K562 (cell line): ENCODE data around the gene NAGPA. TPM values are rescaled to one million over a fixed set of nuclear protein-coding genes. Genes with fewer than 3 reads are reported as not detected.

Experiments
- ATAC-seq: fragments of 200-7000 bp; cut with Tn5 transposase; 3 replicates; pipeline ENCODE4 v1.9.1; 2020; ENCODE audit warnings: moderate library complexity
- BruUV-seq: library from RNA; stranded (reverse); fragments of 400-500 nt; replicated peaks from 2 replicates; lab custom pipeline; 2021; lab: Mats Ljungman, UMichigan
- CTCF ChIA-PET: fragments of 300-600 bp; formaldehyde crosslinking; extraction: SDS; loops from one replicate; lab custom pipeline; 2021; ENCODE audit warnings: low intra/inter-chr PET ratio; lab: Yijun Ruan, JAX
- POLR2A ChIA-PET: fragments of 300-600, 350-650 bp; sonication (Branson Sonifier 250); formaldehyde crosslinking; extraction: SDS; loops from one replicate; lab custom pipeline; 2021; ENCODE audit warnings: antibody characterized with exemption, inconsistent platforms; lab: Yijun Ruan, JAX
- DNase-seq, 4 experiments: peaks; one replicate each; pipeline versions ENCODE4 v3.0.0 to v3.0.0-alpha.2; 2011 to 2018; ENCODE audit warnings: low spot score in 3 of 4, mixed read lengths in 3 of 4; ENCODE audit errors: extremely low read depth in 1 of 4
- FAIRE-seq: peaks from 2 replicates; lab custom pipeline; 2011; peaks lifted over from hg19 to GRCh38; lab: Jason Lieb, UNC
- H2AFZ ChIP-seq: 2 replicates; pipeline ENCODE4 v1.6.0; 2011; ENCODE audit warnings: low read depth, low read length, control low read depth, inconsistent platforms
- H3K27ac ChIP-seq: fragments of 200-600 bp; 3 replicates; pipeline ENCODE4 v1.8.0; 2011; ENCODE audit warnings: low read depth, mild to moderate bottlenecking, control low read depth, inconsistent platforms, low read length, moderate library complexity, mixed read lengths; ENCODE audit errors: extremely low read depth
- H3K27me3 ChIP-seq, 2 experiments: fragments of 300-600 bp in 1 of 2; 2 replicates in 1 of 2; 3 replicates in 1 of 2; pipeline versions ENCODE4 v1.6.0 to v1.8.0; 2011; ENCODE audit warnings: inconsistent platforms in 2 of 2, low read length in 2 of 2, mild to moderate bottlenecking in 1 of 2, mixed read lengths in 1 of 2, moderate library complexity in 1 of 2; ENCODE audit not compliant: control insufficient read depth in 2 of 2, insufficient read depth in 2 of 2
- H3K36me3 ChIP-seq: fragments of 300-600 bp; 3 replicates; pipeline ENCODE4 v1.8.0; 2011; ENCODE audit warnings: mild to moderate bottlenecking, low read length, inconsistent platforms; ENCODE audit not compliant: control insufficient read depth, insufficient read depth
- H3K4me1 ChIP-seq, 2 experiments: fragments of 200-600 bp in 1 of 2; replicated peaks in 1 of 2; 2 replicates in 1 of 2; 3 replicates in 1 of 2; pipeline versions ENCODE4 v1.5.1 to v1.8.0; 2011; ENCODE audit warnings: inconsistent platforms in 2 of 2, low read length in 2 of 2, mild to moderate bottlenecking in 1 of 2, mixed read lengths in 1 of 2, moderate library complexity in 1 of 2; ENCODE audit not compliant: control insufficient read depth in 2 of 2, insufficient read depth in 2 of 2
- H3K4me2 ChIP-seq: 2 replicates; pipeline ENCODE4 v1.6.1; 2011; ENCODE audit warnings: low read length, control low read depth, inconsistent platforms, mixed read lengths; ENCODE audit not compliant: insufficient read depth
- H3K4me3 ChIP-seq: fragments of 200-600 bp; sonication (generic), shearing (Covaris generic); 2 replicates; pipeline ENCODE4 v1.5.1; 2016; ENCODE audit warnings: control low read depth, inconsistent platforms
- H3K79me2 ChIP-seq: fragments of 200-600 bp; 3 replicates; pipeline ENCODE4 v1.8.0; 2011; ENCODE audit warnings: low read length, inconsistent platforms; ENCODE audit not compliant: control insufficient read depth, insufficient read depth
- H3K9ac ChIP-seq, 2 experiments: 2 replicates each; pipeline versions ENCODE4 v1.6.0 to v1.6.1; 2011; ENCODE audit warnings: low read depth in 2 of 2, low read length in 2 of 2, control low read depth in 1 of 2, inconsistent platforms in 1 of 2, mild to moderate bottlenecking in 1 of 2, mixed read lengths in 1 of 2; ENCODE audit not compliant: insufficient read depth in 1 of 2
- H3K9me1 ChIP-seq: one replicate; pipeline ENCODE4 v1.6.0; 2011; ENCODE audit warnings: inconsistent platforms, mild to moderate bottlenecking, low read length, moderate library complexity; ENCODE audit not compliant: control insufficient read depth, insufficient read depth
- H3K9me3 ChIP-seq: replicated peaks from 2 replicates; pipeline ENCODE4 v1.5.1; 2011; ENCODE audit warnings: low read depth, low read length, inconsistent platforms; ENCODE audit not compliant: control insufficient read depth, insufficient read depth
- H4K20me1 ChIP-seq: replicated peaks from 2 replicates; pipeline ENCODE4 v1.6.1; 2011; ENCODE audit warnings: low read length, inconsistent platforms, mixed read lengths; ENCODE audit not compliant: control insufficient read depth, insufficient read depth
- CC2D1A ChIP-seq: fragments of 450-650 bp; IDR thresholded peaks from 2 replicates; pipeline ENCODE4 v1.6.1; 2017; ENCODE audit warnings: mild to moderate bottlenecking
- ETV5 ChIP-seq: sonication (generic); formaldehyde crosslinking; IDR thresholded peaks from 2 replicates; pipeline ENCODE4 v1.4.0; 2020; ENCODE audit warnings: low read depth, mild to moderate bottlenecking, missing genetic modification reagents
- NCOR1 ChIP-seq: fragments of 450-650 bp; IDR thresholded peaks from 2 replicates; pipeline ENCODE4 v1.6.1; 2016; ENCODE audit warnings: mild to moderate bottlenecking, moderate library complexity
- POLR2A ChIP-seq: fragments of 450-650 bp; conservative IDR thresholded peaks from 2 replicates; pipeline ENCODE4 v1.6.1; 2016
- PPARD ChIP-seq: fragments of 250-450 bp; sonication (Bioruptor Pico); IDR thresholded peaks from 2 replicates; pipeline ENCODE4 v1.8.0; 2022; ENCODE audit warnings: inconsistent platforms, mild to moderate bottlenecking, moderate library complexity
- RAD21 ChIP-seq, 2 experiments: fragments of 250-450 bp in 1 of 2; fragments of 450-650 bp in 1 of 2; sonication (Bioruptor Pico) in 1 of 2; formaldehyde crosslinking in 1 of 2; IDR thresholded peaks in 1 of 2; conservative IDR thresholded peaks in 1 of 2; 2 replicates each; pipeline versions ENCODE4 v1.4.0 to v1.8.0; 2020 to 2022; ENCODE audit warnings: mild to moderate bottlenecking in 2 of 2, moderate library complexity in 1 of 2
- THRAP3 ChIP-seq: fragments of 450-650 bp; IDR thresholded peaks from 2 replicates; pipeline ENCODE4 v1.6.1; 2016; ENCODE audit warnings: mild to moderate bottlenecking, inconsistent platforms, borderline replicate concordance
- ZNF232 ChIP-seq: sonication (generic); formaldehyde crosslinking; IDR thresholded peaks from 2 replicates; pipeline ENCODE4 v1.8.0; 2022; ENCODE audit warnings: mild to moderate bottlenecking, missing genetic modification reagents
- WGBS: fragments of 100-300 bp; shearing (Covaris generic); methylation state at CpG from one replicate; pipeline ENCODE4 v1.1.6; 2016; ENCODE audit warnings: low coverage, mixed read lengths; ENCODE audit not compliant: insufficient coverage; ENCODE audit errors: missing lambda C conversion rate; 5-methylcytosine and 5-hydroxymethylcytosine counted together
- in situ Hi-C: fragments of 300-500 bp; cut with MboI; formaldehyde crosslinking; loops from 4 replicates; pipeline ENCODE4 v1.15.0; 2018; ENCODE audit warnings: inconsistent platforms, mixed read lengths
- intact Hi-C: fragments of 100-400 bp; cut with micrococcal nuclease; formaldehyde crosslinking; loops from 2 replicates; pipeline ENCODE4 v1.14.2; 2022
- polyA plus RNA-seq, 8 experiments: library from polyadenylated mRNA; depleted of rRNA in 4 of 8; stranded (reverse) in 5 of 8; unstranded in 3 of 8; fragments of >200 nt; fragmentation: Nextera tagmentation in 2 of 8; fragmentation: Illumina TruSeq in 1 of 8; extraction: Ambion mirVana in 2 of 8; extraction: Trizol in 1 of 8; gene quantifications; 2 replicates each; pipeline versions ENCODE4 v1.2.1 to v1.2.3, GENCODE V29; 2011 to 2014; ENCODE audit warnings: inconsistent platforms in 1 of 8, missing spikeins in 1 of 8
- total RNA-seq, 7 experiments: library from RNA; depleted of rRNA in 6 of 7; stranded (reverse); fragments of >200 nt in 6 of 7; fragmentation: Illumina TruSeq in 2 of 7; extraction: Trizol in 2 of 7; gene quantifications; 2 replicates each; pipeline versions ENCODE4 v1.2.1 to v1.2.3, GENCODE V29; 2011 to 2021; ENCODE audit warnings: low replicate concordance in 1 of 7

NAGPA gene
- total and polyA plus RNA-seq, 9 of the 15 experiments (the other 6 are each of a cell fraction or from before 2014, with no cell fraction given), result 0.15 to 12.7 (median 4.6) TPM

GRCh38 chr16:5007256-5007655 is 26.5 kb downstream of the NAGPA start:
- ChIA-PET CTCF (no interaction called here), POLR2A (interaction anchor here (0.6 kb wide), 1 partner anchor 122 kb away, joined by 3 read pairs; no protein-coding TSS in a partner anchor)
- FAIRE-seq (no peak), DNase-seq (no peak), ATAC-seq (no peak)
- WGBS, result 5% methylated on average over 10 of the region's 10 CpGs
- Histone ChIP-seq H2AFZ (no peak overlapping the region), H3K9me3 (no peaks in the 10 kb centered on the region), H4K20me1 (peaks cover 4% of the 10 kb centered on the region; the same call in 1 of the 2 replicates), H3K27me3 (peaks cover 26 to 65% of the 10 kb centered on the region in 2 experiments; a peak in 4 of 5 replicates), H3K4me1 (peaks cover 0 to 7% of the 10 kb centered on the region in 2 experiments; a peak in 1 of 5 replicates), H3K9ac (no peak overlapping the region), H3K4me3 (no peak overlapping the region), H3K27ac (no peak overlapping the region), H3K4me2 (no peak overlapping the region), H3K36me3 (no peaks in the 10 kb centered on the region), H3K9me1 (no peaks in the 10 kb centered on the region), H3K79me2 (no peaks in the 10 kb centered on the region)
- in situ Hi-C loops, result no loop called here
- TF ChIP-seq PPARD (CRISPR knock-in tag) (no peak), RAD21 (CRISPR knock-in tag; conservative IDR thresholded peaks at IDR 0.05 in 1 of 2, IDR thresholded peaks at IDR 0.05 in 1 of 2) (no peak), ZNF232 (no peak), POLR2A (no peak), ETV5 (no peak), NCOR1 (no peak), CC2D1A (no peak), THRAP3 (no peak)
- intact Hi-C loops, result no loop called here
- BruUV-seq, result no TSS peak
